ENCODE measurements around the gene L3MBTL2.

The L3MBTL2 gene

DNA sequence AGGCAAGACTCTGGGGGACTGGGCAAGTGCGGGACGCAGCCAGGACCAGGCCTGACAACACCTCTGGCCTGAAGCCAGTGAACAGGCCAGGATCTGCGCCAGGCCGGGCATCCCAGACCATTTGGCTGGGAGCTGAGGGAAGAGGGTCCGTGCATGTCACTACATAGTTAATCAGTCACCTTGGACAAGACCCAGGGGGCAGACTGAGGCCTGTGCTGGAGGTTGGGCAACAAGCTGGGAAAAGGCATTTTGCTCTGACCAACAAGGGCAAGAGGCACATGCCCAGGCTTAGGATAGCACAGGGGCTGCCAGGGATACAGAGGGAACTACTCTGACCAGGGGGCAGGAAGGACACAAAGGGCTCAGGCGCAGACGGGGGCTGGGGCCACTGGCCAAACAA lies 42.6 kb downstream of the L3MBTL2 start:
- in situ Hi-C loops (cut with HindIII; ENCODE audit: low sequenced_read_pairs) = no loop called here
- TF ChIP-seq, protein P1, sequence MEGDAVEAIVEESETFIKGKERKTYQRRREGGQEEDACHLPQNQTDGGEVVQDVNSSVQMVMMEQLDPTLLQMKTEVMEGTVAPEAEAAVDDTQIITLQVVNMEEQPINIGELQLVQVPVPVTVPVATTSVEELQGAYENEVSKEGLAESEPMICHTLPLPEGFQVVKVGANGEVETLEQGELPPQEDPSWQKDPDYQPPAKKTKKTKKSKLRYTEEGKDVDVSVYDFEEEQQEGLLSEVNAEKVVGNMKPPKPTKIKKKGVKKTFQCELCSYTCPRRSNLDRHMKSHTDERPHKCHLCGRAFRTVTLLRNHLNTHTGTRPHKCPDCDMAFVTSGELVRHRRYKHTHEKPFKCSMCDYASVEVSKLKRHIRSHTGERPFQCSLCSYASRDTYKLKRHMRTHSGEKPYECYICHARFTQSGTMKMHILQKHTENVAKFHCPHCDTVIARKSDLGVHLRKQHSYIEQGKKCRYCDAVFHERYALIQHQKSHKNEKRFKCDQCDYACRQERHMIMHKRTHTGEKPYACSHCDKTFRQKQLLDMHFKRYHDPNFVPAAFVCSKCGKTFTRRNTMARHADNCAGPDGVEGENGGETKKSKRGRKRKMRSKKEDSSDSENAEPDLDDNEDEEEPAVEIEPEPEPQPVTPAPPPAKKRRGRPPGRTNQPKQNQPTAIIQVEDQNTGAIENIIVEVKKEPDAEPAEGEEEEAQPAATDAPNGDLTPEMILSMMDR (IDR thresholded peaks at IDR 0.05; ENCODE audit: low read depth, low read length) = no peak
- H3K4me3 ChIP-seq (ENCODE audit: low read depth, low read length) = no peak overlapping the region
- DNase-seq (ENCODE audit: low read depth, low spot score) = no peak

DNA sequence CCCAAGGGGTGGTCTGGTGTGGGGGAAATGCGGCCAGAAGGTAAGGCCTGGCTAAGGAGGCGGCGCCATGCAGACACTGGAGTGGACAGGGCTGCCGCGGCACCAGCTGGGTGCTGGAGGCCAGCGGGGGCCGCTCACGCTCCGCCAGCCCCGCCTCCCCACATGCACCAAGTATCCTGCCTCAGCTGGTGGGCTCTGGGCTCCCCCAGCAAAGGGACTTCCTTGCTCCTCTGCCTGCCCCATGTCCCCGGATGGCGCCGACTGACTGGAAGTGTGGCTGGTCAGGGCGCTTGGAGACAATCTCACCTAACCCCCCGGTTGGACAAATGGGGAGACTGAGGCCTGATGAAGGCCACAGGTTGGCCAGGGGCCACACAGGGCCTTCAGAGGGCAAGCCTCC lies 43.2 kb downstream of the L3MBTL2 start:
- no peak for DNase-seq (ENCODE audit: low read depth, low spot score)
- in situ Hi-C loops (cut with HindIII; ENCODE audit: low sequenced_read_pairs) = no loop called here
- no peak overlapping the region for H3K4me3 ChIP-seq (ENCODE audit: low read depth, low read length)
- TF ChIP-seq, protein P1 (IDR thresholded peaks at IDR 0.05; ENCODE audit: low read depth, low read length) = no peak

GRCh38 chr22:41248758-41249157 lies 43.6 kb downstream of the L3MBTL2 start:
- in situ Hi-C loops (cut with HindIII; ENCODE audit: low sequenced_read_pairs) = no loop called here
- DNase-seq (ENCODE audit: low read depth, low spot score) = no peak
- no peak overlapping the region for H3K4me3 ChIP-seq (ENCODE audit: low read depth, low read length)
- TF ChIP-seq, protein P1 (IDR thresholded peaks at IDR 0.05; ENCODE audit: low read depth, low read length) = no peak

- no peak for DNase-seq (ENCODE audit: low read depth, low spot score)
- no peak overlapping the region for H3K4me3 ChIP-seq (ENCODE audit: low read depth, low read length)
- in situ Hi-C loops (cut with HindIII; ENCODE audit: low sequenced_read_pairs) = no loop called here
- TF ChIP-seq, protein P1 (IDR thresholded peaks at IDR 0.05; ENCODE audit: low read depth, low read length) = no peak
These were observed 44.3 kb downstream of the L3MBTL2 start for GRCh38 chr22:41249442-41249841.

DNA sequence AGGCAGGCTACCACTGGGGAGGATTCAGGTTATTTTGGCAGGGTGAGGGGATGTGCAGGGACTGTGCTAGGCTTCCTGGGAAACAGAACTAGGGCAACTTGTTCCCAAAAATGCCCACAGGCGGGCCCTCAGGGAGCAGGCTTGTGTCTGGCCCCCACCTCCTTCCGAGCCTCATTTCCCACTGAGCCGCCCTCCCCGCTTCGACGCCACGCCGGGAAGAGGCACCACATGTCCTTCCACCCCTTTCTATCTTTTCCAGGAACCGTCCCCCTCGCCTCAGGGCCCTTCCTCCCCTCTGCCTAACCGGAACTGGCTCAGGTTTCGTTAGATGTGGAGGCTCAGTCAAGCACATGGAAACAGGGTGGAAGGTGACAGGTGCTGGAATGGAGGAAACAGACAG lies 45.0 kb downstream of the L3MBTL2 start:
- TF ChIP-seq, protein P1 (IDR thresholded peaks at IDR 0.05; ENCODE audit: low read depth, low read length) = no peak
- H3K4me3 ChIP-seq (ENCODE audit: low read depth, low read length) = no peak overlapping the region
- in situ Hi-C loops (cut with HindIII; ENCODE audit: low sequenced_read_pairs) = no loop called here
- DNase-seq (ENCODE audit: low read depth, low spot score) = no peak

DNA sequence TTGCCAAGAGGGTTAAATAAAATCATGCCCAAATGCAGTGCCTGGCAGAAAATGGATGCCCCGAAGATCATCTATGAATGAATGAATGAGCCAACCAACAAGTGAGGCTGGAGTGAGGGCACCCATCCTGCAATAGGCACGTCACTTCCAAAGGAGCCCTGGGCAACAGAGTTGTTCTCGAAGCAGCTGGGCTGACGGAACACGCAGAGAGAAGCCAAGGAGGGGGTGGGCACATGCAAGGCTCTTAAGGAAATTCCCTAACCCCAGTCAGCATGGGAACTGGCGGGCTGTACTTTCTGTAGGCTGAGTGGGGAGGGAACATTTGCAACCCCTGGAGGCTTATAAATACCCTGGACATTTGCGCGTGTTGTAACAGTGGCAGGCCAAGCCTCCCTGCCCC lies 47.3 kb downstream of the L3MBTL2 start:
- TF ChIP-seq, protein P1 (IDR thresholded peaks at IDR 0.05; ENCODE audit: low read depth, low read length) = no peak
- in situ Hi-C loops (cut with HindIII; ENCODE audit: low sequenced_read_pairs) = no loop called here
- no peak overlapping the region for H3K4me3 ChIP-seq (ENCODE audit: low read depth, low read length)
- DNase-seq (ENCODE audit: low read depth, low spot score) = no peak

DNA sequence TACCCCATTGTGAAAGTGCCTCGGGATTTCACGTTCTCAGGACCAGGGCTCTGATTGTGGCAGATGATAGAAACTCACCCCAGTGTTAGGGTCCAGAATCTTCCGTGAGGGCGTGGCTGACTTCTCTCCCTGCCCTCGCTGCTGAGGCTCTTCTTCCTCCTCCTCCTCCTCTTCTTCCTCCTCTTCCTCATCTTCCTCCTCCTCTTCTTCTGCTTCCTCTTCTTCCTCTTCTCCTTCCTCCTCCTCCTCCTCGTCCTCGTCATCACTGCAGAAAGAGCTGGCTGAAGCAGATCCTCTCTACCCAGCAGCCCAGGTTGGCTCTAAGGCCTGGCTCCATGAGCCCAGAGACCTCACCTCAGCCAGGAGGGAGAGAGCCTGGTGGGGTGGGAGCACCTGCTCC lies 49.1 kb downstream of the L3MBTL2 start:
- in situ Hi-C loops (cut with HindIII; ENCODE audit: low sequenced_read_pairs) = no loop called here
- TF ChIP-seq, protein P1 (IDR thresholded peaks at IDR 0.05; ENCODE audit: low read depth, low read length) = no peak

More for the DNA sequence above, 49.1 kb downstream of the L3MBTL2 start:
- no peak overlapping the region for H3K4me3 ChIP-seq (ENCODE audit: low read depth, low read length)
- DNase-seq (ENCODE audit: low read depth, low spot score) = no peak

Measured in astrocyte of the spinal cord (primary cell).